GM23338 (cell line): ENCODE data around the gene PAM.

ENCODE experiments used
- EZH2 ChIP-seq: fragments of 200-600 bp; sonication (generic); IDR thresholded peaks from one replicate; pipeline ENCODE4 v1.8.0; 2017; ENCODE audit warnings: antibody characterized with exemption, mild to moderate bottlenecking, low read depth; ENCODE audit not compliant: unreplicated experiment
- EZH2phosphoT487 ChIP-seq: fragments of 200-600 bp; sonication (generic); IDR thresholded peaks from one replicate; pipeline ENCODE4 v1.8.1; 2018; ENCODE audit warnings: antibody characterized with exemption; ENCODE audit not compliant: unreplicated experiment
- JUNB ChIP-seq: IDR thresholded peaks from one replicate; pipeline ENCODE4 v1.6.1; 2016; ENCODE audit warnings: antibody characterized with exemption; ENCODE audit not compliant: unreplicated experiment
- POLR2AphosphoS5 ChIP-seq: IDR thresholded peaks from 2 replicates; pipeline ENCODE4 v1.6.1; 2016; ENCODE audit warnings: antibody characterized with exemption, low read depth
- TF ChIP-seq, protein P1 (sequence below), 2 experiments: fragments of 200-600 bp in 1 of 2; sonication (generic) in 1 of 2; conservative IDR thresholded peaks; 2 replicates each; pipeline versions ENCODE4 v1.5.1 to v1.6.1; 2016 to 2017; ENCODE audit warnings: antibody characterized with exemption in 2 of 2, low read depth in 2 of 2, mild to moderate bottlenecking in 2 of 2, moderate library complexity in 1 of 2
- TF ChIP-seq, protein P2 (sequence below): IDR thresholded peaks from one replicate; pipeline ENCODE4 v1.6.1; 2018; ENCODE audit warnings: antibody characterized with exemption; ENCODE audit not compliant: unreplicated experiment

DNA sequence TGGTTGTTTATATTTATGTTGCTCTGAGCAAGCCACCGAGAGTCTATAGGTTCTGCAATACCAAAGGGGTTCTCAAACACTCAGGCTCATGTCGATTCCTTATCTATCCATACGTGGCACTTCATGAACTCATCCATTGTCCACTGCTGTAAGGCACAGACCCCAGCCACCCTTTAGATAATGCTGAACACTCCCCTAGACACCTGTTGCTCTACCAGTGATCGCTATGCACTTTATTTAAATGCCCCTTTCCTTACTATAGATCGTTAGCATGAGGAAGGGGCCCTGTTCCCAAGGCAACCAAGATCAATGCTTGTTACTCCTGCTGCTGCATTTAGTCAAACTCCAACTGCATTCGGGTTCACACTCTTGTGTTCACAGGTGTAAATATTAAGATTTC lies 171.9 kb downstream of the PAM start:
- no peak for TF ChIP-seq EZH2
- TF ChIP-seq, protein P1, sequence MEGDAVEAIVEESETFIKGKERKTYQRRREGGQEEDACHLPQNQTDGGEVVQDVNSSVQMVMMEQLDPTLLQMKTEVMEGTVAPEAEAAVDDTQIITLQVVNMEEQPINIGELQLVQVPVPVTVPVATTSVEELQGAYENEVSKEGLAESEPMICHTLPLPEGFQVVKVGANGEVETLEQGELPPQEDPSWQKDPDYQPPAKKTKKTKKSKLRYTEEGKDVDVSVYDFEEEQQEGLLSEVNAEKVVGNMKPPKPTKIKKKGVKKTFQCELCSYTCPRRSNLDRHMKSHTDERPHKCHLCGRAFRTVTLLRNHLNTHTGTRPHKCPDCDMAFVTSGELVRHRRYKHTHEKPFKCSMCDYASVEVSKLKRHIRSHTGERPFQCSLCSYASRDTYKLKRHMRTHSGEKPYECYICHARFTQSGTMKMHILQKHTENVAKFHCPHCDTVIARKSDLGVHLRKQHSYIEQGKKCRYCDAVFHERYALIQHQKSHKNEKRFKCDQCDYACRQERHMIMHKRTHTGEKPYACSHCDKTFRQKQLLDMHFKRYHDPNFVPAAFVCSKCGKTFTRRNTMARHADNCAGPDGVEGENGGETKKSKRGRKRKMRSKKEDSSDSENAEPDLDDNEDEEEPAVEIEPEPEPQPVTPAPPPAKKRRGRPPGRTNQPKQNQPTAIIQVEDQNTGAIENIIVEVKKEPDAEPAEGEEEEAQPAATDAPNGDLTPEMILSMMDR (conservative IDR thresholded peaks at IDR 0.05; ENCODE audit: low read depth in 2 of 2) = no peak
- TF ChIP-seq, protein P2, sequence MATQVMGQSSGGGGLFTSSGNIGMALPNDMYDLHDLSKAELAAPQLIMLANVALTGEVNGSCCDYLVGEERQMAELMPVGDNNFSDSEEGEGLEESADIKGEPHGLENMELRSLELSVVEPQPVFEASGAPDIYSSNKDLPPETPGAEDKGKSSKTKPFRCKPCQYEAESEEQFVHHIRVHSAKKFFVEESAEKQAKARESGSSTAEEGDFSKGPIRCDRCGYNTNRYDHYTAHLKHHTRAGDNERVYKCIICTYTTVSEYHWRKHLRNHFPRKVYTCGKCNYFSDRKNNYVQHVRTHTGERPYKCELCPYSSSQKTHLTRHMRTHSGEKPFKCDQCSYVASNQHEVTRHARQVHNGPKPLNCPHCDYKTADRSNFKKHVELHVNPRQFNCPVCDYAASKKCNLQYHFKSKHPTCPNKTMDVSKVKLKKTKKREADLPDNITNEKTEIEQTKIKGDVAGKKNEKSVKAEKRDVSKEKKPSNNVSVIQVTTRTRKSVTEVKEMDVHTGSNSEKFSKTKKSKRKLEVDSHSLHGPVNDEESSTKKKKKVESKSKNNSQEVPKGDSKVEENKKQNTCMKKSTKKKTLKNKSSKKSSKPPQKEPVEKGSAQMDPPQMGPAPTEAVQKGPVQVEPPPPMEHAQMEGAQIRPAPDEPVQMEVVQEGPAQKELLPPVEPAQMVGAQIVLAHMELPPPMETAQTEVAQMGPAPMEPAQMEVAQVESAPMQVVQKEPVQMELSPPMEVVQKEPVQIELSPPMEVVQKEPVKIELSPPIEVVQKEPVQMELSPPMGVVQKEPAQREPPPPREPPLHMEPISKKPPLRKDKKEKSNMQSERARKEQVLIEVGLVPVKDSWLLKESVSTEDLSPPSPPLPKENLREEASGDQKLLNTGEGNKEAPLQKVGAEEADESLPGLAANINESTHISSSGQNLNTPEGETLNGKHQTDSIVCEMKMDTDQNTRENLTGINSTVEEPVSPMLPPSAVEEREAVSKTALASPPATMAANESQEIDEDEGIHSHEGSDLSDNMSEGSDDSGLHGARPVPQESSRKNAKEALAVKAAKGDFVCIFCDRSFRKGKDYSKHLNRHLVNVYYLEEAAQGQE = no peak
- no peak for TF ChIP-seq POLR2AphosphoS5
- TF ChIP-seq JUNB = no peak
- no peak for TF ChIP-seq EZH2phosphoT487
